HG03457 (cell line): ENCODE data around the gene REM2.
A peak's percentile ranks its signal among the peaks of the same experiment; 100 is the strongest.

Experiments used
- ATAC-seq: cut with Tn5 transposase; IDR thresholded peaks from one replicate; pipeline ENCODE4 v1.9.1; 2021; ENCODE audit warnings: moderate number of reproducible peaks; ENCODE audit not compliant: unreplicated experiment

REM2 gene

GRCh38 chr14:22872033-22872832, 10.8 kb upstream of the REM2 start:
- ATAC-seq, result peak; percentile 5

GRCh38 chr14:22872833-22873520, 10.0 kb upstream of the REM2 start:
- ATAC-seq, result no peak

GRCh38 chr14:22875003-22875747, 7.8 kb upstream of the REM2 start:
- no peak for ATAC-seq

- ATAC-seq, result no peak
Measured at GRCh38 chr14:22875748-22876319, 7.2 kb upstream of the REM2 start.

GRCh38 chr14:22877000-22877501, 6.0 kb upstream of the REM2 start:
- ATAC-seq, result no peak

GRCh38 chr14:22878271-22879246, 4.5 kb upstream of the REM2 start:
- ATAC-seq, result no peak

GRCh38 chr14:22882064-22882463, 958 bp upstream of the REM2 start:
- ATAC-seq, result no peak

- ATAC-seq, result no peak
Measured at GRCh38 chr14:22882529-22883172, 371 bp upstream of the REM2 start.

GRCh38 chr14:22884076-22884737, 1.2 kb downstream of the REM2 start:
- no peak for ATAC-seq

GRCh38 chr14:22884738-22885523, 1.9 kb downstream of the REM2 start:
- no peak for ATAC-seq

GRCh38 chr14:22885975-22886374, 3.0 kb downstream of the REM2 start:
- ATAC-seq, result no peak

GRCh38 chr14:22886500-22887259, 3.7 kb downstream of the REM2 start:
- peak; percentile 39 for ATAC-seq

- ATAC-seq, result peak; percentile 33
Measured at GRCh38 chr14:22887260-22887989, 4.4 kb downstream of the REM2 start.

GRCh38 chr14:22887990-22888378, 5.0 kb downstream of the REM2 start:
- no peak for ATAC-seq

- no peak for ATAC-seq
Measured at GRCh38 chr14:22888662-22889061, 5.6 kb downstream of the REM2 start.

GRCh38 chr14:22890416-22890815, 7.4 kb downstream of the REM2 start:
- ATAC-seq, result no peak

GRCh38 chr14:22892488-22892887, 9.5 kb downstream of the REM2 start:
- no peak for ATAC-seq
